Immature natural killer cell (primary cell): ENCODE data around the gene USP31. TPM values are rescaled to one million over a fixed set of nuclear protein-coding genes. Genes with fewer than 3 reads are reported as not detected.
"Not testable (repeated sequence)": the region's sequence is repeated elsewhere in the genome, so short reads cannot be mapped to it uniquely, and the experiment has no call there.

ENCODE experiments used
- DNase-seq, 3 donors: peaks; one replicate each; pipeline ENCODE4 v3.0.0; 2022; ENCODE audit warnings: mixed read lengths in 1 of 3
- H3K27ac Mint-ChIP-seq, 6 donors: one replicate each; pipeline ENCODE4 v1.8.0; 2020; ENCODE audit warnings: mixed read lengths in 6 of 6, mild to moderate bottlenecking in 5 of 6, inconsistent platforms in 4 of 6, moderate library complexity in 3 of 6
- H3K27me3 Mint-ChIP-seq, 3 donors: one replicate each; pipeline ENCODE4 v1.8.0; 2020 to 2021; ENCODE audit warnings: low read depth in 3 of 3, mild to moderate bottlenecking in 3 of 3, mixed read lengths in 3 of 3, moderate library complexity in 3 of 3, inconsistent platforms in 1 of 3
- H3K36me3 Mint-ChIP-seq, 3 donors: one replicate each; pipeline ENCODE4 v1.8.0; 2020; ENCODE audit warnings: mixed read lengths in 3 of 3, inconsistent platforms in 2 of 3, mild to moderate bottlenecking in 2 of 3
- H3K4me1 Mint-ChIP-seq, 2 donors: one replicate each; pipeline ENCODE4 v1.8.0; 2020; ENCODE audit warnings: inconsistent platforms in 2 of 2, mild to moderate bottlenecking in 2 of 2, mixed read lengths in 2 of 2, moderate library complexity in 1 of 2
- H3K4me3 Mint-ChIP-seq, 5 donors: one replicate each; pipeline ENCODE4 v1.8.0; 2020; ENCODE audit warnings: mild to moderate bottlenecking in 5 of 5, mixed read lengths in 5 of 5, inconsistent platforms in 3 of 5, moderate library complexity in 3 of 5
- H3K9me3 Mint-ChIP-seq, 6 donors: one replicate each; pipeline ENCODE4 v1.8.0; 2020; ENCODE audit warnings: mild to moderate bottlenecking in 6 of 6, mixed read lengths in 6 of 6, inconsistent platforms in 4 of 6, moderate library complexity in 3 of 6
- polyA plus RNA-seq, 3 donors: library from polyadenylated mRNA; unstranded; fragments of 300-500 nt; fragmentation: Illumina TruSeq; gene quantifications; one replicate each; pipeline ENCODE4 v1.2.3, GENCODE V29; 2021

USP31 gene
- polyA plus RNA-seq, 3 donors from 2014 or later, result 0.31 to 0.53 (median 0.49) TPM

- no peaks in the 10 kb centered on the region for H3K36me3 Mint-ChIP-seq
- peak in 2 of 3 donors; percentile 46 to 58 for DNase-seq
Observed at GRCh38 chr16:23148513-23149266, 562 bp downstream of the USP31 start.

DNA sequence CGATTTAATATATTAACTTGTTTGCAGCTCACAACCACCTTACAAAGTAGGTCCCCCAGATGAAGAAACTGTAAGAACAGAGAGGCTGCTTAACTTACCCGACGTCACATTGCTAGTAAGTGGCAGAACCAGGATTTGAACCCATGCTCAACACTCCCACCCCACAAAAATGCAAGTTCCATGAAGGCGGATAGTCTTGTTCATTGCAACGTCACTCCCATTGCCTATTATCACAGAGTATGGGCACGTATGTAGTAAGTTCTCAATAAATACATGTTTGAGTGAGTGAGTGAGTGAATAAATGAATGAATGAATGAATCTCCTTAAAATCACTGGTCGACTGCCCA is 1.1 kb downstream of the USP31 start:
- H3K4me1 Mint-ChIP-seq, result peaks cover 22% of the 10 kb centered on the region in 2 donors
- H3K36me3 Mint-ChIP-seq, result no peaks in the 10 kb centered on the region
- no peaks in the 10 kb centered on the region for H3K9me3 Mint-ChIP-seq
- H3K27me3 Mint-ChIP-seq, result peaks cover 3 to 11% (median 11%) of the 10 kb centered on the region in 3 donors
- H3K4me3 Mint-ChIP-seq, result peak overlapping the region; percentile 89 to 98 (median 94)
- H3K27ac Mint-ChIP-seq, result peak overlapping the region in 5 of 6 donors; percentile 68 to 94 (median 83)
- no peak for DNase-seq

More at GRCh38 chr16:23148513-23149266, 562 bp downstream of the USP31 start:
- H3K27me3 Mint-ChIP-seq, result peaks cover 3 to 11% (median 11%) of the 10 kb centered on the region in 3 donors
- no peaks in the 10 kb centered on the region for H3K9me3 Mint-ChIP-seq
- peaks cover 22% of the 10 kb centered on the region in 2 donors for H3K4me1 Mint-ChIP-seq
- H3K27ac Mint-ChIP-seq, result peak overlapping the region in 5 of 6 donors; percentile 68 to 94 (median 83)
- peak overlapping the region; percentile 89 to 98 (median 94) for H3K4me3 Mint-ChIP-seq

DNA sequence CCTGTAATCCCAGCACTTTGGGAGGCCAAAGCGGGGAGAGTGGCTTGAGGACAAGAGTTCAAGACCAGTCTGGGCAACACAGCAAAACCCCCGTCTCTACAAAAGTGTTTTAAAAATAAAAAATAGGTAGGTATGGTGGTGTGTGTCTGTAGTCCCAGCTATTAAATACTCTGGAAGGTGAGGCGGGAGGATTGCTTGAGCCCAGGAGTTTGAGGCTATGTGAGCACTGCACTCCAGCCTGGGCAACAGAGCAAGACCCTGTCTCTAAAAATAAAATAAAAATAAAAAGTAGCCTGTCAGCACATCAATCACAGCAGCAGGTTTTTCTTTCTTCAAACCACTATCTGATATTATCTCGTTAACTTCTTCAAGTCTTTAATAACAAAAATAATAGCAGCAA is 1.6 kb downstream of the USP31 start:
- Mint-ChIP-seq H3K4me1 (peaks cover 22% of the 10 kb centered on the region in 2 donors), H3K27ac (peak overlapping the region in 1 of 6 donors; percentile 68), H3K9me3 (no peaks in the 10 kb centered on the region), H3K27me3 (peaks cover 3 to 11% (median 10%) of the 10 kb centered on the region in 3 donors), H3K36me3 (no peaks in the 10 kb centered on the region), H3K4me3 (peak overlapping the region; percentile 89 to 98 (median 94))
- no peak for DNase-seq

GRCh38 chr16:23146877-23147601 is 2.2 kb downstream of the USP31 start:
- Mint-ChIP-seq H3K27ac (no peak overlapping the region), H3K36me3 (no peaks in the 10 kb centered on the region), H3K4me3 (peak overlapping the region in 4 of 5 donors; percentile 25 to 46 (median 26)), H3K4me1 (peaks cover 22% of the 10 kb centered on the region in 2 donors), H3K27me3 (peaks cover 3 to 11% (median 8%) of the 10 kb centered on the region in 3 donors), H3K9me3 (no peaks in the 10 kb centered on the region)
- no peak for DNase-seq

DNA sequence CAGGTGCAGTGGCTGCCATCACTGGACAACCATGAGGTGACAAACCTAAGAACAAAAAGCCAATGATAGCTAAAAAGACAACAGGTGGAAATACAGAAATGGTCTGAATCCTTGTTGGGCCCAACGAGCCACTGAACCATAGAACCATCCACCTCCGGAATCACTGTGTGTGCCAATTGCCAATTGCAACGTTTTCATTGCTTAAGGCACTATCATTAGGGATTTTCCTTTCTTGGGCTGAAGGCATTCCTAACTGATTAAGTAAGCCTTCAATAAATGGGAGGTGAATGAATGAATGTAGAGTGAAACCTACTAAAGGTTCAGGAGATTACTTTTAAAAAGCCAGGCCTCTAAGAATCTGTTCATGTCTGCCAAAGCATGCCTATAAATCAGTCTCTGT is 3.6 kb downstream of the USP31 start:
- H3K27me3 Mint-ChIP-seq, result peaks cover 3 to 11% (median 5%) of the 10 kb centered on the region in 3 donors
- no peak overlapping the region for H3K4me3 Mint-ChIP-seq
- no peak overlapping the region for H3K27ac Mint-ChIP-seq
- H3K9me3 Mint-ChIP-seq, result no peaks in the 10 kb centered on the region
- H3K4me1 Mint-ChIP-seq, result peaks cover 21 to 22% of the 10 kb centered on the region in 2 donors
- no peak for DNase-seq
- no peaks in the 10 kb centered on the region for H3K36me3 Mint-ChIP-seq

- DNase-seq, result no peak
- Mint-ChIP-seq H3K4me3 (no peak overlapping the region), H3K36me3 (no peaks in the 10 kb centered on the region), H3K27ac (peak overlapping the region in 1 of 6 donors; percentile 73), H3K9me3 (no peaks in the 10 kb centered on the region), H3K27me3 (peaks cover 3 to 10% (median 5%) of the 10 kb centered on the region in 3 donors), H3K4me1 (peaks cover 19 to 20% of the 10 kb centered on the region in 2 donors)
Observed at GRCh38 chr16:23145186-23145585, 4.1 kb downstream of the USP31 start.

DNA sequence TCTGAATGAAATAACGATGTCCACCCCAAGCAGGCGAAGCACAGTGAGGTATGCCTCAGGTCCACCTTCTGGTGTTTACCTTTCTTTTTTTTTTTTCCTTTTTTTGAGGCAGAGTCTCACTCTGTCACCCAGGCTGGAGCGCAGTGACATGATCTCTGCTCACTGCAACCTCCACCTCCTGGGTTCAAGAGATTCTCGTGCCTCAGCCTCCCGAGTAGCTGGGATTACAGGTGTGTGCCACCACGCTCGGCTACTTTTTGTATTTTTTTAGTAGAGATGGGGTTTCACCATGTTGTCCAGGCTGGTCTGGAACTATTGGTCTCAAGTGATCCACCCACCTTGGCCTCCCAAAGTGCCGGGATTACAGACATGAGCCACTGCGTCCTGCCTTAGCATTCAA is 4.9 kb downstream of the USP31 start:
- not testable (repeated sequence) for DNase-seq, H3K9me3 Mint-ChIP-seq, H3K36me3 Mint-ChIP-seq, H3K4me3 Mint-ChIP-seq, H3K27me3 Mint-ChIP-seq
- H3K27ac Mint-ChIP-seq, result peak overlapping the region in 1 of 6 donors; percentile 33
- peaks cover 11 to 13% of the 10 kb centered on the region in 2 donors for H3K4me1 Mint-ChIP-seq

GRCh38 chr16:23143391-23143790 is 5.9 kb downstream of the USP31 start:
- Mint-ChIP-seq H3K27ac (no peak overlapping the region), H3K27me3 (peaks cover 3 to 6% (median 5%) of the 10 kb centered on the region in 3 donors), H3K4me1 (peaks cover 10 to 11% of the 10 kb centered on the region in 2 donors), H3K9me3 (peaks cover 0 to 4% (median 2%) of the 10 kb centered on the region in 6 donors), H3K36me3 (no peaks in the 10 kb centered on the region), H3K4me3 (no peak overlapping the region)
- DNase-seq, result no peak

DNA sequence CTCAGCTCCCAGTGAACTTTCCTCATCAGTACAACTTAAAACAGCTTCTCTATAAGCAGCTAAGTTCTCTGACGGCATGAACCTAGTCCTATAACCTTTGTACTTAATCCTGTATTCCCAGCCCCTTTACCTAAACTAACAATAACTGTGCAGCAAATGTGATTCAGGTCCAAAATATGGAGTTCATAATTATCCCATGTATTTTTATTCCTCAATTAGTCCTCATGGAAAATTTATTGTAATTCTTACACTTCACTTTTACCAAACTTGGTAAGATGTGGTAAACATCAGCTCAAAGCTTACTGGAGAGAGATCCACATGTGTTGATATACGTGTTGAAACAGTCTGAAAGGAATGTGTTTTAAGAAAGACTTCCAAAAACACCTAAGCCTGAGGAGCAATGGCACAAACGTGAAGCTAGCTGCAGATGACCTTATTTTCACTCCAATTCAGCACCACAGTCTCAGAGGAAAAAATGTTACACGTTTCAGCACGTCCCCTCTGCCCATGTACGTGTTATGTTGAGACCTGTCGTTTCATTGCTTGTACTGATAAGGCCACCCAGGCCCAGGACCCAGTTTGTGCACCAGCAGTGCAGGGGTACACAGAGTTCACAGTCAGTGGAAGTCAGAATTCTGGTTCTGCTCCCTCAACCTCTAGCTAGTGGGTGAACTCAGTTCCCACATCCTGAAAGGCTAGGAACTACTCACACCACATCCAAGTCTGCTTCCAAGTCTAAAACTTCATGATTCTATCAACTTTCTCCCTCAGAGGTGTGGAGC is 7.1 kb downstream of the USP31 start:
- H3K4me1 Mint-ChIP-seq, result peaks cover 3 to 5% of the 10 kb centered on the region in 2 donors
- peaks cover 1 to 3% (median 2%) of the 10 kb centered on the region in 3 donors for H3K27me3 Mint-ChIP-seq

GRCh38 chr16:23141500-23141899 is 7.8 kb downstream of the USP31 start:
- peaks cover 1 to 3% of the 10 kb centered on the region in 2 donors for H3K4me1 Mint-ChIP-seq
- H3K27ac Mint-ChIP-seq, result no peak overlapping the region
- no peak for DNase-seq
- peaks cover 1 to 3% (median 2%) of the 10 kb centered on the region in 3 donors for H3K27me3 Mint-ChIP-seq
- H3K4me3 Mint-ChIP-seq, result no peak overlapping the region
- peaks cover 0 to 11% (median 5%) of the 10 kb centered on the region in 6 donors for H3K9me3 Mint-ChIP-seq
- H3K36me3 Mint-ChIP-seq, result peaks cover 0 to 3% (median 0%) of the 10 kb centered on the region in 3 donors

More for the DNA sequence above, 7.1 kb downstream of the USP31 start:
- H3K27ac Mint-ChIP-seq, result no peak overlapping the region
- no peak overlapping the region for H3K4me3 Mint-ChIP-seq
- peaks cover 0 to 11% (median 4%) of the 10 kb centered on the region in 6 donors for H3K9me3 Mint-ChIP-seq
- no peak for DNase-seq
- peaks cover 0 to 3% (median 0%) of the 10 kb centered on the region in 3 donors for H3K36me3 Mint-ChIP-seq

DNA sequence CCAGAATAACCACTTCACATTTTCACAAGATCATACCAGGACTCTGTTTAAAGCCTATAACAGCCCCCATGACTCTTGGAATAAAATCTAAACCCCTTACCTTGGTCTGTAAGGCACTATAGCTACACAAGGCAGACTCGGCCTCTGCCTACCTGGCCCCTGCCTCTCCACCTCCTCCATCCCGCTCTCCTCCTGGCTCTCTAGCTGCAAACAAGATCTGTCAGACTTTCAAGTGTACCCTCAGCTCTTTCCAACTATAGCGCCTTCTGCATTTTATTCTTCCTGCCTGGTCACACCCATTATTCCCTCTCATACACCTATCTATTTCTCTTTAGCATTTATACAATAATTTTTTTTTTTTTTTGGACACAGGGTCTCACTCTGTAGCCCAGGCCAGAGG is 8.2 kb downstream of the USP31 start:
- peaks cover 0 to 3% of the 10 kb centered on the region in 2 donors for H3K4me1 Mint-ChIP-seq
- no peak for DNase-seq
- peaks cover 0 to 13% (median 6%) of the 10 kb centered on the region in 6 donors for H3K9me3 Mint-ChIP-seq
- no peak overlapping the region for H3K27ac Mint-ChIP-seq
- H3K27me3 Mint-ChIP-seq, result peaks cover 1 to 3% (median 2%) of the 10 kb centered on the region in 3 donors
- H3K4me3 Mint-ChIP-seq, result no peak overlapping the region
- peaks cover 1 to 4% (median 1%) of the 10 kb centered on the region in 3 donors for H3K36me3 Mint-ChIP-seq

GRCh38 chr16:23140107-23140506 is 9.1 kb downstream of the USP31 start:
- no peak for DNase-seq
- no peak overlapping the region for H3K27ac Mint-ChIP-seq
- H3K27me3 Mint-ChIP-seq, result peaks cover 0 to 7% (median 1%) of the 10 kb centered on the region in 3 donors
- peaks cover 5 to 6% (median 6%) of the 10 kb centered on the region in 3 donors for H3K36me3 Mint-ChIP-seq
- H3K4me1 Mint-ChIP-seq, result peaks cover 0 to 2% of the 10 kb centered on the region in 2 donors
- H3K4me3 Mint-ChIP-seq, result no peak overlapping the region
- H3K9me3 Mint-ChIP-seq, result peaks cover 1 to 18% (median 6%) of the 10 kb centered on the region in 6 donors

DNA sequence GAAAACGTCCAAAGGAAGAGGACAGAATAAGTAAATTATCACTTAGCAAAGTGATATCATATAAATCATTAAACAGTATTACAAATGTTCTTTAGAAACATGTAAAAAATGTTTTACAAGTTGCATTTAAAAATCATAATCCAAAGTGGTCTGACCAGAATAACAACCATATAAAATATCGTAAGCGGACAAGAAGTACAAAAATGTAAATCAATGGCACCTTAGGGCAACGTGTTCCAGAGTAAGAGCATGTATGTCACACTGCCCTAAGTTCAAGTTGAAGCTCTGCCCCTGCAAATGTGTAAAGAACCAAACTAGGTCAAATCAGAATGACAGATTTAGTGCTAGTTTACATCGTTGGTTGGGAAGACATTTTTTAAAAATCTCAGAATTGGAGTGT is 11.4 kb downstream of the USP31 start:
- DNase-seq, result no peak
- Mint-ChIP-seq H3K9me3 (peaks cover 3 to 18% (median 6%) of the 10 kb centered on the region in 6 donors), H3K27ac (no peak overlapping the region), H3K36me3 (peaks cover 5 to 6% (median 6%) of the 10 kb centered on the region in 3 donors), H3K27me3 (peaks cover 0 to 7% (median 0%) of the 10 kb centered on the region in 3 donors), H3K4me1 (peaks cover 0 to 6% of the 10 kb centered on the region in 2 donors), H3K4me3 (no peak overlapping the region)
